Posterior vena cava (tissue), 2 donors: Measurements from ENCODE around the gene GRPEL2. TPM values are rescaled to one million over a fixed set of nuclear protein-coding genes. Genes with fewer than 3 reads are reported as not detected.

Source experiments
- DNase-seq: peaks from one replicate; pipeline ENCODE4 v3.0.0-alpha.2; 2020; ENCODE audit warnings: low spot score
- intact Hi-C, 2 donors: fragments of 100-400 bp; cut with DNase I; formaldehyde crosslinking; loops; one replicate each; pipeline versions ENCODE4 v1.14.1 to v1.14.2; 2022 to 2023
- long read RNA-seq, 2 donors: library from polyadenylated mRNA; unstranded; transcript quantifications; one replicate each; pipeline ENCODE4 v2.0.0, GENCODE V29; 2020 to 2021
- total RNA-seq, 2 donors: library from RNA; stranded (reverse); fragmentation: NEBNext Ultra II Directional; extraction: Animal tissue kit (Norgen Biotek cat#: 25700); gene quantifications; one replicate each; pipeline ENCODE4 v1.2.1, GENCODE V29; 2021
- donor health status: DM: yes; HTN: yes; CAD: no.
- donor health status: DM: yes; HTN: yes; CAD: no.

The GRPEL2 gene, protein sequence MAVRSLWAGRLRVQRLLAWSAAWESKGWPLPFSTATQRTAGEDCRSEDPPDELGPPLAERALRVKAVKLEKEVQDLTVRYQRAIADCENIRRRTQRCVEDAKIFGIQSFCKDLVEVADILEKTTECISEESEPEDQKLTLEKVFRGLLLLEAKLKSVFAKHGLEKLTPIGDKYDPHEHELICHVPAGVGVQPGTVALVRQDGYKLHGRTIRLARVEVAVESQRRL
- total RNA-seq, result 10 to 100 TPM; 13.1 to 16.0 TPM
- long read RNA-seq, donor 1, partial matches to known transcripts, result 0 of 3 reads
- long read RNA-seq, donor 1, other reads (novel, unspliced or antisense), result 3 of 3 reads
- long read RNA-seq, donor 2, partial matches to known transcripts, result 0 of 1 reads
- long read RNA-seq, donor 2, other reads (novel, unspliced or antisense), result 1 of 1 reads

DNA sequence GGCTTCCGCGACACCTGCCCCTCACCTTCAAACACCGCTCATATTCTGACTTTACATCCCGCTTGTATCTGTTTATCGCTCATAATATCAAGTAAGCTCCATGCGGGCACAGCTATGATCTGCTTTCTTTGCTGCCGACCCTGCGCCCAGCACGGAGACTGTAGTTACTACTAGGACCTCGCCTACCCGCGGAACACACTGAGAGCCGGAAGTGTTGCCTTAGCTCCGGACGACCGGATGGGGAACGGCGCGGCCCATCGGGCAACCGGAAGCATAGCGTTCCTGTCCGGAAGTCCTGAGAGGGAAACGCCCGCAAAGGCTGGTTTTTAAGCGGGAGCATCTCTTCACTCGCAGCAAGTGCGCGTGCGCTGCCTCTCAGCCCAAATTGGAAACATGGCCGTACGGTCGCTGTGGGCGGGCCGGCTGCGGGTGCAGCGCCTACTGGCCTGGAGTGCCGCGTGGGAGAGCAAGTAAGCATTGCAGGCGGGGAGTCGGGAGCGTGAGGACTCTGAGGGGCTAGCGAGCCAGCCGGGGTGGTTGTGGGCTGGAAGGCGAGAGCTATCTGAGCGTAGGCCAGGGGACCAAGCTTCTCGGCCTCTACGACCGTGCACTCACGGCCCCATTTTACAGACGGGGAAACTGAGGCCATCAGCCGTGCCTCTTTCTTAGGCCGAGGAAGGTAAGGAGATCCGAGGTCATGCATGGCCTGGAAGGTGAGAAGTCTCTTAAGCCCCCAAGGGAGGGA, at the start of gene GRPEL2:
Gene GRPEL2 (plus strand): TSS at position 353 of the 745 bp plus-strand sequence. CDS start 41 bp downstream, at position 394.
- intact Hi-C loops, result no loop called here
- peak; percentile 98 for DNase-seq

DNA sequence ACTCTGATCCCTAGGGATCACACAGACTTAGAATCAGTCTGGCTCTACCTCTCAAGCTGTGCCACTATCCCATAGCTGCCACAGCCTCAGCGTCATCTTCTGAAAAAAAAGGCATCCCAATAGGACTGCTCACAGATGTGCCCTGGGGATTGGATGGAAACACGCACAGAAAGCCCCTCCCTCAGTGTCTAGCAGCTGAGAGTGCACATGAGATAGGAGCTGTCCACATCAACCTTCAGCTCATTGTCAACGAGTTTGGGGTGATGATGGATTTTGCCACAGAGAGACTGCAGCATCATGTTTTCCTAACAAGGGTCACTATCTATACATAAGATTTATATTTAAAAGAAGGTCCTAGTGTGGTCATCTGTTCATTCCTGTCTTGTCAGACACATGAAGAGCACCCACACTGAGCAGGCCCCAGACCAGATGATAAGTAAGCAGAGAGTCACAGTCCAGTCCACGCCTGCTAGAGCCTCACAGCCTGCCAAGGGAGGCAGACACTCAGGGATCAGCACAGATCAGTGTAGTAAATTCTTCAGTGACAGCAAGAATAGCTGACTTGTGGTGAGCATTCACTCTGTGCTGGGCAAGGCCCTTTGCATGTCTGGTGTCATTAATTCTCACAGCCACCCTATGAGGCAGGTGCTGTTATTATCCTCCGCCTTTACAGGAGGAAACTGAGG, 47.8 kb upstream of the GRPEL2 start:
- intact Hi-C loops, result no loop called here
- DNase-seq, result no peak

DNA sequence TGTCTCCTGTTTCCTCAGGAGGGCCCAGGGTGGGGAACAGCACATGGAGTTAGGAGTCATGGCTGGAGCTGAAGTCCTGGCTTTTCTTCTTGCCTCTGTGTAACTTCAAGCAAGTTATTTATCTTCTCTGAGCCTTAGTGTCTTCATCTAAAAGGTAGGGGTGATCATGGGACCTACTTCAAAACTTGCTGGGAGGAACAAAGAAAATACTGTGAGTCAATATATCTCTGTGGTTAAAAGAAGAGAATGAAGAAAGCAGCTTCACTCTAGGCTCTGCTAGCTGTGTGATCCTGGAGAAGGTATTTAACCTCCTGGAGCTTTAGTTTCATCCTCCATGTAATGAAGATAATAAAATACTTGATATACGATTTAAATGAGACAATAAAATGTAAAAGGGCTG, 47.1 kb upstream of the GRPEL2 start:
- intact Hi-C loops, result no loop called here
- DNase-seq, result no peak

DNA sequence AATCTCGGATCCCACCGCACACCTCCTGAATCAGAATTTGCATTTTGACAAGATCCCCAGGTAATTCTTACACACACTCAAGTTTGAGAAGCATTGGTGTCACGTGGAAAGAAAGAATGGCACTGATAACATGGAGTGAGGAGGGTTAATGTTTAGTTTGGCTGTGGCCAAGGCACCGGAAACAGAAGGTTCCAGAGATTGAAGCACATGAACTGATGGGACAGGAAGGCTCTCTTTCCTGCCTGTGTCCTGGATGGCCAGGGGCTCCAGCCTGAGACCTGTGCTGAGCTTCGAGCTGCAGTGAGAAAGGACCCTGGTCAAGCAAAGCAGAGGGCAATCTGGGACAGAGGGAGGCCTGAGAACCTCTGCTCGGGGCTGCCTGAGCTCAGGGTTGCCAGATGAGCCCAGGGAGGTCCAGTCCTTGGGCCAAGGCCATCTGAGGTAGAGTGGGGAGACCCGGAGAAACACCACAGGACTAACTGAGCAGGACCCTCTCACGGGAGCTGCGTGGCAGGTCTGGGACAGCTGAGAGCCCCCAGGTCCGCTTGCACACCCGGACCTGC, 46.4 kb upstream of the GRPEL2 start:
- intact Hi-C loops, result no loop called here
- DNase-seq, result no peak

DNA sequence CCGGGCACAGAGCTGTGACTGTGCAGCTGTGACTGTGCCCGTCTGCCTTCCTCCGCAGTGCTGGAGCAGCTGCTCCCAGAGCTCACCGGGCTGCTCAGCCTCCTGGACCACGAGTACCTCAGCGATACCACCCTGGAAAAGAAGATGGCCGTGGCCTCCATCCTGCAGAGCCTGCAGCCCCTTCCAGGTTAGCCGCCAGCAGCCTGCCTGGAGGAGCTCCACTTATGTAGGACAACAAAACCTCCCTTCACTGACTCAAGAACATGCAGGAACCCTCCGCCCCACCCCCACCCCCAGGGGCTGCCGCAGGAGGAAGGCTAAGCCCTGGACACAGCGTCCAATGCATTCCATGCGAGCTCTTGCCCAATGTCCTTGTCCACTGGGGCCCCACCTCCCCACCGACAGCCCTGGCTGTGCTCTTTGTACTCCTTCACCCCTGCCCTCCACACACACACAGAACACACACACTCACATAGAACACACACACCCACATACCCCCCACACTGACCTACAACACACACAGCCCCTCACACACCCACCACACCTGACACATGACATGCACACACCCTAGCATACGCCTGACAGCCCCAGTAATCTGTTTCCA, 45.7 kb upstream of the GRPEL2 start:
- no peak for DNase-seq
- intact Hi-C loops, result no loop called here

DNA sequence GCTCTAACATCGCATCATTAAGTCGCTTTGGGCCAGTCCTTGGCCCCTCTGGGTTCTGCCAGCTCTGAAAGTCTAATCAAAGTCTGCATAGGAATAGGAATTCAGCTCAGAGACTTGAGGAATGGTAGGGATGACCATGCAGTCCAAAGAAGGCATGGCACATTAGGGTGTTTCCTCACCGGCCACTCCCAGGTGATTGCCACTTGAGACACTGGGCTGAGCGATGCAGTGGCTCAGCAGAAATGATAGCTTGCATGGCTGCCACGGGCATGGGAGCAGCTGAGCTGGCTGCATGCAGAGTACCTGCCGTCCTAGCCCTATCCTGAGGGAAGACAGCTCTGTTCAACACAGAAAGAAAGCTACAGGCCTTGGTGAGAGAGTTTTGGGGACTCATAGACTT, 44.9 kb upstream of the GRPEL2 start:
- intact Hi-C loops, result no loop called here
- DNase-seq, result no peak

DNA sequence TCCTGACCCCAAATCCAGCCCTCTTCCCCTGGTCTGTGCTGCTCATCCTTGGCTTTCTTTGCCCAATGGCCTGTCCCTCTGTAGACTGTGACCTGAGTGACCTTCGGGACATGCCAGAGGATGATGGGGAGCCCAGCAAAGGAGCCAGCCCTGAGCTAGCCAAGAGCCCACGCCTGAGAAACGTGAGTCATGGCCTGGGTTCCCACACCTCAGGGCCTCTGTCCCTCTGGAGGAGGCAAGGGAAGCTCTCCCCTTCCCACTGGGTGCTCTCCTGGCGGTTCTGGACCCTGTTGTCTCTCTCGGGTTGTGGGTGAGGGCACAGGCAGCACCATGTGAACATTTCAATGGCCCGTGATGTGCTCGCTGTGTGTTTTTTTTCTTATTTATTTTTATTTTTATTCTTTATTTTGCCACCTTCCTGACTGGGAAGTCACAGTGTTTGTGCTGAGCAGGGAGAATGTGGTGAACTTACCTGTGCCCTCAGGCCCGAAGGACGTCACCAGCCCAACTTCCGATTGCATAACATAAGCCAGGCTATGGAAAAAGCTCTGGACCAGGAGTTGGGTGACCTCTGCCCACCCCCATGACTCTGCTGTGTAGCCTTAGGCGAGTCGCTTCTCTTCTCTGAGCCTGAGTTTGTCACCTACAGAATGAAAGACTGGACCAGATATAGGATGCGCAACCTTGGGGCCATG, 44.1 kb upstream of the GRPEL2 start:
- DNase-seq, result no peak
- intact Hi-C loops, result no loop called here

DNA sequence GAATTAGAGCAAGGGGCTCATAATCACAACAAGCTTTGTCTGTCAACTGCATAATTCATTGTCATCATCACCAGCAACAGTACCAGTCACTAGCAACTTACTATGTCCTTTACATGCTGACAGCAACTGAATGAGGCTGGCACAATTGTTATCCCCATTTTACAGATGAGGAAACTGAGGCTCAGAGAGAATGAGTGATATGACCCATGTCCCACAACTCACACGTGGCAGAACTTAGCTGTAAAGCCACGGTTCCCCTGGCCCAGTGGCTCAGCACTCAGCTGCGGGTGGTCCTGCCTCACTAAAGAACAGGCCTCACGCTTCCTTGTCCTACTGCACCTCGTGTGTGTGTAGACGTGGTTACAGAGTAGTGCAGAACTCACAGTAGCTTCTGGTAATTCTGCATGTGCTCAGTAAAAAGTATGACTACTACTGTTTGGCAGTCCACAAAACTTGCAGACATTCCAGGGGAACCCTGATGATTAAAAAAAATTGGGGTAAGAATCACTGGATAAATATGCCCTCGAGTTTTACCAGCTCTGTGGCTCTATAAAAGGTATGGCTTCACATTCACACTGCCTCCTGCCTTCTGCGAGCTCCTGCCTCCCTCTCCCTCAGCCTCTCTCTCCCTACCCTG, 43.4 kb upstream of the GRPEL2 start:
- intact Hi-C loops, result no loop called here
- DNase-seq, result no peak

DNA sequence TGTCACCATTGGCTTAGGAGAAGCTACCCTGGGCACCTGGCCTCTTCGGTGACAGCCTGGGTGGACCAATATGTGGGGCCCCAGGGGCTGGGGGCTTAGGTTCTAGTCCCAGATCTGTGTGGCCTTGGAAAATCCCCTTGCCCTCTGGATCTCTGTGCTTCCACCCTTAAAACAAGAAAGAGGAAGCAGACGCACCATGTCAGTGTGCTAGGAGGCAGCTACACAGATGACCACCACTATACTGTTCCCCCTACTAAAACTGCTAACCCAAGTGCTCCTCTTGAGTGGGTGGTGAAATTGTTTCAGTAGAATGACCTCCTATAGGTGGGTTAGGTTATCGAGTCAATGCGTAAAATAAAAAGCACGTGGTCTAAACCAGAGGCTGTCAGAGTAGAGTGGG, 42.7 kb upstream of the GRPEL2 start:
- intact Hi-C loops, result no loop called here
- DNase-seq, result no peak

DNA sequence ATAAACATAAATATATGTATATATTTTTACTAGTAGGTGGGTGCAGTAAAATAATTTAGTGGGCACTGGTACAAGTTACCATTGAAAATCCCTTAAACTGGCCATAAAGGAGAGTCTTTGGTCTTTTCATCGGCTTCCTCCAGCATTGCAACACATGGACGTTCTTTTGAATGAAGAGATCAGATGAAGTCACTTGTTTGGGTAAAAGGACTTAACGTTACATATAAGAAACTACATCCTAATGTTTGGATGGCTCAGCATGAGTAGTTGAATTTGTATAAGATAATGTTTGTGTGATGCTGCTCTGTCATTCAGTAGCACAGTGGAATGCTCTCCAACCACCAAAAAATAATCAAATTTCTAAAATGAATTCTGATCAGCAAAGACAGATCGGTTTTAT, 42.1 kb upstream of the GRPEL2 start:
- intact Hi-C loops, result no loop called here
- no peak for DNase-seq

DNA sequence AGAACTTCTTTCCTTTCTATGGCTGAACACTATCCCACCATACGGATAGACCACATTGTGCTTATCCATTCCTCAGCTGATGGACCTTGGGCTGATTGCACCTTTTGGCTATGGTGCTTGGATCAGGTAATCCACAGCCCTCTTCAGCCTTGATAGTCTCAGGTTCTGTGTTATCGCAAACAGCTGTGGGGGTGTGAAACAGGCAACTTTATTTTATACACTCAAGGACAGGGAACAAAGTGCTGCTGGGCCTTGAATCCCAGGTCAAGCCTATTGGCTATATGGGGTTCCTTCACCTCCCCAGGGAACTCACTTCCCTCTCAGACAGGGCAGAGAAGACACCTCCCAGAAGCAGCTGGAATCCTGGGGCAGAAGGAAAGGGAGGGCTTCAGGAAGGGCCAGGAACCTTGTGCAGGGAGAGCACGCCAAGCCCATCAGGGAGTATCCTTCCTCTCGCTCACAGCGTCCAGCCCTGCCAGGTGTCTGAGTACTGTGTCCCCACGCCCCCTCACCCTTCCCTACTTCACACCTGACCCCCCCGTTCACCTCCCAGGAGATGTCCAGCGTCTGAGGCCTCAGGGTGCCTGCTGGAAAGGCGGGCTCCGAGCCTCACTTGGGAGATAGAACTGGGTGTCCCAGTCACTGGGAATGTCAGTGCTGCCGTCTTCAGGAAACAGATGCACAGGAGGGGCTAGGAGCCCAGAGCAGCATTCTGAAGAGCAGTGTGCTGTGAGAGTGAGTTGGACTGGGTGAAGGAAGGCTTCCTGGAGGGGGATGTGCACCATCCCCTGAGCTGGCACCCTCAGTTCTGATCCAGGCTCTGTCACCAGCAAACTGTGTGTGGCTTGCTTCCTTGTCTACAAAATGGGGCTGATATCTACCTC, 40.9 kb upstream of the GRPEL2 start:
- intact Hi-C loops, result loop anchor here in 1 of 2 donors (2.0 kb wide), 1 partner anchor 46 kb away; no protein-coding TSS in a partner anchor
- no peak for DNase-seq

DNA sequence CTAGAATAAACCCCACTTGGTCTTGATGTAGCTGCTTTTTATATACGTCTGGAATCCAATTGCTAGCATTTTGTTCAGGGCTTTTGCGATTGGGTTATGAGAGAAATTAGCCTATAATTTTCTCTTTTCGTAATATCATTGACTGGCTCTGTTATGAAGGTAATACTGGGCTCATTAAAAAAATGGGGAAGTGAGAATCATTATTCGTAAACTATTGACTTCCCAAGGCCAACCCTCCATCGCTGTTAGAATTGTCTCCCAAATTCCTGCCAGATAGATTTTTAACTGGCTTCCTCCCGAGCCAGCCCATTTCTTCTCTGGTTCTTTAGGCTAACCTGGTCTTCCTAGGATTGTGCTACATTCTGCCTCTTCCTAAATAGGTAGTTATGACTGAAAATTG, 35.9 kb upstream of the GRPEL2 start:
- DNase-seq, result no peak

DNA sequence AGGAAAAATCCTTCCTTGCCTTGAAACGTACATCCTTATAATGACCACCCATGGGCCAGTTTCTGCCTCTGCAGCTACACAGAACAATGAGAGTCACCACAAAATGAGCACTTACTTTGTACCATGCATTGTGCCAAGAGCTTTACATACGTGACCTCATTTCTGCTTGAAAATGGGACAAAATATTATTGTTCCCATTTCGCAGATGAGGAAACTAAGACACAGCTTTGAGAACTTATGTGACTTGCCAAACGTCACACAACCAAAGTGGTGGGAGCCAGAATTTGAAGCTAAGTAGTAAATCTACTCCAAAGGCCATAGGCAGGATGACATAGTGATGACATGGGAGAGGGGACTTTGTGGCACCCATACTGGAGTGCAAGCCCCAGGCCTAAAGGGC, 34.8 kb upstream of the GRPEL2 start:
- intact Hi-C loops, result no loop called here

More for the DNA sequence above, 35.9 kb upstream of the GRPEL2 start:
- intact Hi-C loops, result no loop called here

DNA sequence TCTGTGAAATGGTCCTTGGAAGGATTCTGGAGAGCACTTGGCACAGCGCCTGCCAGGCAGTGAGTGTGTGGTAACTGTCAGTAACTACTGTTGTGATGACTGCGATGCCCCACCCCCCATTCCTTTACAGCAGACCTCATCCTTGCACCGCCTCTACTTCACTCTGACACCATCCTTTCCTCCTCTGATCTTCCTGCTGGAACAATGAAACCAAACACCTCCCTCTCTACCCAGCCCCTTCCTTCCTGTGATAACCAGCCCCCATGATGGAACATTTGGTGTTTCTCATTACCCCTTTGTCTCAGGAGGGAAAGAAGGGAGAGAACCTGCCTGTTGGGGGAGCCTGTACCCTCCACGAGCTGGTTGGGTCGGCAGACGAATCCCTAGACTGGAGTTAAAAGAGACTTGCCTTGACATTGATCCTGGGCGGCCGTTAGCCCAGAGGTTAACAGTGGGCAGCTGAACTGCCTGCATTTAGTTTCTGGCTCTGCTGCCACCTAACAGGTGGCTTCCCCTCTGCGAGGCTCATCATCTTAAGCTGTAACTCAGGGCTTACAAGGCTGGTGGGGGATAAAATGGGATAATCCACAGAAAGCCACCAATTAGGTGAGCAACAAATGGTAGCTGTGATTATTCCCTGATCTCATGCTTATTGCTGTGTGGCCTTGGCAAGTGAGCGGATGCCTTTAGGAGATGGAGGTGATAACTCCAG, 34.2 kb upstream of the GRPEL2 start:
- no peak for DNase-seq
- intact Hi-C loops, result no loop called here

More for the DNA sequence above, 34.8 kb upstream of the GRPEL2 start:
- no peak for DNase-seq

DNA sequence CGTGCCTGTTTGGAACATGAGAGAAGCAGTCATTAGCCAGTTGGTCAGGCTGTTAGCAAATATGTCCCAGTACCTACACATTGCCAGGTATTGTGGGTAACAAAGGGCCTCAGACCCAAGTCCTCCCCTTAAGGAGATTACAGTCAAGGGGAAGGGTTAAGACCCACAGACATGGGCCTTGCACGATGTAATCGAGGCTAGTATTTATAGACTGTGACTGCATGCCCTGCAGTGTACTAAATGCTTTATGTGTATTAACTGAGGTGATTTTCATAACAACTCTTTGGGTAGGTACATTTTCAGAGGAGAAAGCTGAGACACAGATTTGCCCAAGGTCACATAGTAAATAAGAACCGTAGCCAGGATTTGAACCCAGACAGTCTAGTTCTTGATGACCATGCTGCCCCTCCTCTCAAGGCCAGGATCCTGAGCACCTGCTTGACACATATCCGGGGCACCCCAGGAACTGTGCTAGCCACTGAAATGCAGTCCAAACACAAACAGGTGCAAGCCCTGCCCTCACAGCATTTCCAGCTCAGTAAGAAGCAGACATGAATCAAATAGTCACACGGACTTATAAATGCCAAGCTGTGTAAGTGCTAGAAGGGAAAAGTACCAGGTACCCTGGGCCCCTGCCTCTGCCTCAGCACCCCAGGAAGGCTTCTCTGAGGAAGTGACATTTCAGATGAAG, 32.0 kb upstream of the GRPEL2 start:
- intact Hi-C loops, result no loop called here
- no peak for DNase-seq

DNA sequence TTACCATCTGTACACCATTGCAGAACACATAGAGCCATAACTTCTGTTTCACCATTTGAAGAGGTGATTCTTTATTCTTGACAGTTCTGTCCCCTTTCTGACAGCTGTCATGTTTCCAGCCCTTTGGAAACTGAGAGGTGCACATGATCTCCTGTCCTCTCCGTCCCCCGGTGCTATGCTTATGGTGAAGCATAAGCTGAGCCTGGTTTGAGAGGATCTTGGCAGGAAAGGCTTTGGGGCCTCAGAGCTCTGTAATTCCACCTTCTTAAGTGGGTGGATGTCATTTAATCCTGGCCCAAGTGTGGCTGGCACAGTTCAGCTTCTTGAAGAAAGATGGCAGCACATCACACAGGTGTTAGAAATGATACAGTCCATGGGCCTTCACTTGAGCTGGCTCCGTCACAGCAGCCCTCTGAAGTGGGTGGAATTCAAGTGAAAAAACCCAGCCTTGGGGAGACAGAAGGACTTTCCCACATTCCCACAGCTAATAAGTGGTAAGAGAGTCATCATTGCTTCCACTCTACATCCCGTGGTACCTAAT, 30.7 kb upstream of the GRPEL2 start:
- intact Hi-C loops, result no loop called here
- no peak for DNase-seq
